GM19239 (cell line): ENCODE measurements around the gene SEMA5B.

Experiments
- DNase-seq: peaks from one replicate; pipeline ENCODE4 v3.0.0; 2011; ENCODE audit warnings: low spot score; ENCODE audit not compliant: insufficient read length
- FAIRE-seq: peaks from 2 replicates; lab custom pipeline; 2011; peaks lifted over from hg19 to GRCh38; lab: Jason Lieb, UNC

SEMA5B gene

DNA sequence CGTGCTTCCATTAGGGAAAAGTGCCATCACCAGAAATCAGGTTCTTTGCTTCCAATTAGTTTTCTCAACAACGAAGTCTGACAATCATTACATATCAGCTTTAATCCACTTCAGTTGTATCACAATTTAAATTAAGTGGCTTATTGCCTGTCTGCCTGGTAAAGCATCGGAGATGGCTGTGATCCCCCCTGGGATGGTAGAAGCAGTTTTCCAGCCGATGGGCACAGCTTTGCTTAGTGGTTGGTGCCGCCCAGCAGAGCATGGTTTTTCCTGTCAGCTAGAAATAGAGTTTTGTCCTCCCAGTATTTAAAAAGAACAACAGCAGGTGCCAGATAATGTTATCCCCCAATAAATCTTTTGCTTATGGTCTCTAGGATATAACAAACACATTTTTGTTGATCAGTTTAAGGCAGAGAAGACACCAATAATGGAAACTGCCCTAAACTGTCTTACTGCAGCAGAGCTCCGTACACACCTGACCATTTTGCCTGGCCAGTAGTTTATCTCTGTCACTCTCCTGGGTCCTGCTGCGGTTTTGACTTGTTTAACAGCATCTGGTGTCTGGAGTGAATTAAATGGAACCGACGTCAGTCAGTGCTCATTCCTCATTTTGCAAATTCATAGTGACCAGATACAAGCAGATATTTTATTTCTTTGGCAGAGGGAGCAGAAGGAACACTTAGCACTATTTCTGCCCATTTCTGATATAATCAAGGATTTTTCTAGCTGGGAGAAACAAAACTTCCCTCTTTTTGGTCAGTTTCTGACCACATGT lies 153.6 kb downstream of the SEMA5B start:
- DNase-seq (no peak), FAIRE-seq (no peak)

DNA sequence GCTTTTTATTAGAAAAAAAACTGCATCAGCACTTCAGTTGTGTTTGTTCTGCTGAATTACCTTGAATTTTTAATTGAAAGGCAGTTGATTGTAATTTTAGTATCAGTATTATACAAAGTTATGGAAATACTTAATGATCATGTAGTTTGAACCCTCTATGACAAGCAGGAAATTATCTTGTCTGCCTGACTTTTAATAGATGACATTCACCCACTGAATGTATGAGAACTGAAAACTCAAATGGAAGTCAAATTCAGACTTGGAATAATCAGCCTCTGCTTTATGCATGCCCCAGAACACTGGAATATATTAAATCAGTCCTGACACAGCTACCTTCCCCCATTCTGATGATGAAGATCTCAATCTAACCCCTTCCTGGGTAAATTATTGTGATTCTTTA lies 159.2 kb downstream of the SEMA5B start:
- FAIRE-seq (peak; percentile 49), DNase-seq (no peak)

- DNase-seq (no peak), FAIRE-seq (peak; percentile 44)
These were observed 163.1 kb downstream of the SEMA5B start for GRCh38 chr3:122864498-122864897.

- no peak for DNase-seq
- no peak for FAIRE-seq
These were observed 165.2 kb downstream of the SEMA5B start for GRCh38 chr3:122862381-122862780.
